GM21825 (cell line): ENCODE results near the gene MGARP.
"Not testable (repeated sequence)": the region's sequence is repeated elsewhere in the genome, so short reads cannot be mapped to it uniquely, and the experiment has no call there.

Experiments used
- ATAC-seq: cut with Tn5 transposase; IDR thresholded peaks from one replicate; pipeline ENCODE4 v1.9.1; 2021; ENCODE audit warnings: mild to moderate bottlenecking, moderate library complexity; ENCODE audit not compliant: unreplicated experiment

Gene MGARP

DNA sequence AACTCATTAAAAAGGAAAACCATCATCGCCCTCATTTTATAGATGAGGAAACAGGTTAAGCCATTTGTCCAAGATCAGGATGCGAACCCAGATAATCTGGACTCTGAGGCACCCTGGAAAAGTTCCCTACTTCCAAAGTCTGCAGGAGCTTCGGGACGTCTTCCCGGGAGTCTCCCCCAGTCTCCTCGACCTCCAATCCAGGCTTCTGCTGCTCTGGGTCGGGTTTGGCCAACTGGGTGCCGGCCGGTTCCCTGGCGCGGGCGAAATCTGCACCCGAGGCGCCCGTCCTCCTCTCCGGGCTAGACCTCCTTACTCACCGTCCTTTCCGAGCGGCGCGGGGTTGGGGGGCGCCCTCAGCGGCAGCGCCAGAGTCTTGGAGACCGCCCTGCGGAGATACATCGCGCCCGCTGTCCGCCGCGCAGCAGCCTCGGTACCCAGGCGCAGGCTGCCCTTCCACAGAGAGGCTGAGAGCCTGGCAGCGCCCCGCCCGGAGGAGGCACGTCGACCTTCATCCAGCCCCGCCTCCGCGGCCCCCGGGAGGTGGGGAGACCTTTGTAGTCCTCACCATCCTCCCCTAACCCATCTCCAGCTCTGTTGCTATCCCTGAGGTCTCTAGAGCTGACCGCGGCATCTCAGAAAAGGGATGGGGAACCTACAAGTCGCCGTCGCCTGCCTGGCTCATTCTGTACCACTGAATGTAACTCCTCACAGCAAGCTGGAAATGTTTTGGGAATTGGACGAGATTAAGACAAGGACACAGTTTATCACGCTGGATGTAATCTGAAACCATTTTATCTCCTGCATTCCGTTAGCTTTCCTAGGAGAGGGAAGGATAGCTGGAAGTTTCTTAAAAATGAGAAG lies at the start of gene MGARP:
Gene MGARP (minus strand): TSS at position 466 of the 861 bp plus-strand sequence. CDS start 67 bp downstream, at position 399.
- no peak for ATAC-seq

DNA sequence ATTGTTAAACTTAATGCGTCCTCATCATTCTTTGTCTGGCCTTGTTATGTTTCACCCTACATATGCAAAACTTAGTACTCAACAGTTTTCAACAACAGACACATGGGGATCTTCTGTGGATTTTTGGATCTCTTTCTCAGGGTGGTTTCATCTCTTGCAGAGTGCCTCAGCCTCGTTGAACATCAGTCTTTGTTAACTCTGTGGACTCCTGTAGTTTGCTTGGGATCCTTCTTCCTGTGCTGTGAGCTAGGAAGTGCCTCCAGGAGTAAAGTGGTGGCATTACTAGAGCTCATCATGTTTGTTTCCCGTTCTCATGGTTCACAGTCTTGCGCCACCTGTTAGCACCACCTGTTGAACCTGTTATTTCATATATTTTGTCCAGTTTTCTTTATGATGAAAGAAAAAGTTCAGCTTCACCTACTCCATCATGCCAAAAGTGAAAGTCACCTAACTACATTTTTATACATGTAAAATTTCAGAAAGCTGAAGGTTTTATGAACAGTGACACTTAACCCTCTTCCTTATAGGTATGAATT lies 49.7 kb upstream of the MGARP start:
- ATAC-seq: no peak

DNA sequence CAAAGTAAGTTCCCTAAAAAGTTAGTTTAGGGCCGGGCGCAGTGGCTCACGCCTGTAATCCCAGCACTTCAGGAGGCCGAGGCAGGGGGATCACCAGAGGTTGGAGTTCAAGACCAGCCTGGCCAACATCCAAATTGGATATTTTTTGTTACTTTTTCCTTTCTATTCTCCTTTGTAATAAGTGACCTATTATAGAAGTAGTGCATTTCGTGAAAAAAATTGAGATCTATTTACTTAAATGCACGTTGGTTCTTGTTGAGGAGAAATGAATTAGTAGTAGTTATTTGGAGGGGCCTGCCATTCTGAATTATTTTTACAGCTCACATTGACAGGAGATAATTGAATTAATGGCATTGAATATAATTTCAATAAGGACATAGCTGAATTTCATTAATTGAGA lies 44.6 kb upstream of the MGARP start:
- ATAC-seq: no peak

DNA sequence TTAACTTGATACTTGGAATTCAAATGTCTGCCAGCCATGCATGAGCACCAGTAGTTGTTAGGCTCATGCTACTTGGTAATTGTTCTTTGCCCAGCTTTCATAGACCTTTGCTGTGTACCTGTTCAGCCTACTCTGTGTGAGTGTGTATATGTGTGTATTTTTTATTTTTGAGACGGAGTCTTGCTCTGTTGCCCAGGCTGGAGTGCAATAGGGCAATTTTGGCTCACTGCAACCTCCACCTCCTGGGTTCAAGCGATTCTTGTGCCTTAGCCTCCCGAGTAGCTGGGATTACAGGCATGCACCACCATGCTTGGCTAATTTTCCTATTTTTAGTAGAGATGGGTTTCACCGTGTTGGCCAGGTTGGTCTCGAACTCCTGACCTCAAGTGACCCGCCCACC lies 42.5 kb upstream of the MGARP start:
- ATAC-seq: not testable (repeated sequence)

DNA sequence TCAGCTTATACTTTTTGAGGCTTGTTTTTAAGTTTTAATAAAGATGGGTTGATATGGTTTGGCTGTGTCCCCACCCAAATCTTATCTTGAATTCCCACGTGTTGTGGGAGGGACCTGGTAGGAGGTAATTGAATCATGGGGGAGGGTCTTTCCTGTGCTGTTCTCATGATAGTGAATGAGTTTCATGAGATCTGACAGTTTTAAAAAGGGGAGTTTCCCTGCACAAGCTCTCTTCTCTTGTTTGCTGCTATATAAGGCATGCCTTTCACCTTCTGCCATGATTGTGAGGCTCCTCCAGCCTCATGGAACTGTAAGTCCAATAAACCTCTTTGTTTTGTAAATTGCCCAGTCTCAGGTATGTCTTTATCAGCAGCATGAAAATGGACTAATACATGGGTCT lies 42.0 kb upstream of the MGARP start:
- not testable (repeated sequence) for ATAC-seq

DNA sequence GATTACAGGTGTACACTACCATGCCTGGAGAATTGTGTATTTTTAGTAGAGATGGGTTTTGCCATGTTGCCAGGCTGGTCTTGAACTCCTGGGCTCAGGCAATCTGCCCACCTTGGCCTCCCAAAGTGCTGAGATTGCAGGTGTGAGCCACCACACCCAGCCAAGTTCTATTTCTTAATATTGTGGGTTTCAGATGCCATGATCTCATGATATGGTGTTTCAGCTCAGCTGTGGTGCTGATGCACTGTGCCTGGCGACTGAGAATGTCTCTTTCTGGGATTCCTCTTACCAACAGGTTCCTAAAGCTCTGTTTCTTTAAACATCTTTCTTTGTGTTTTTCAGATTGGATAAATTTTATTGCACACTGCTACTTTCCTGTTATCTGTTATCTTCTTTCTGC lies 39.5 kb upstream of the MGARP start:
- ATAC-seq: no peak

DNA sequence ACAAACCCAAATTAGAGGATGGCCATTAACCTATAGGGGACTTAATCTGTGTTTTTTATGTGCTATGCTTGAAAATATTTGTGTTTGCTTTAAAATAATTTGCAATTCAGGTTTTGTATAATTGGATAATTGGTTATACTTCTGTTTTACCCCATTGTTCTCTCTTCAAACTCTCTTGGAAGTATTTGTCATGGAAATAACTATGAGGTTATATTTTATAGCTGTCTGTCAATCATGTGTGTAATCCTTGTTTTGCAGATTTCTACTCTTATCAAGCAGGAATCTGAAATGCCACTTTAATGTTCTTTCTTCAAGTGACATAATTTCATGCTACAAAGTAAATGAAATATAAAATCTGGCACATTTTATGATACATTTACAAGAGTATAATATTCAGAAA lies 37.6 kb upstream of the MGARP start:
- no peak for ATAC-seq

DNA sequence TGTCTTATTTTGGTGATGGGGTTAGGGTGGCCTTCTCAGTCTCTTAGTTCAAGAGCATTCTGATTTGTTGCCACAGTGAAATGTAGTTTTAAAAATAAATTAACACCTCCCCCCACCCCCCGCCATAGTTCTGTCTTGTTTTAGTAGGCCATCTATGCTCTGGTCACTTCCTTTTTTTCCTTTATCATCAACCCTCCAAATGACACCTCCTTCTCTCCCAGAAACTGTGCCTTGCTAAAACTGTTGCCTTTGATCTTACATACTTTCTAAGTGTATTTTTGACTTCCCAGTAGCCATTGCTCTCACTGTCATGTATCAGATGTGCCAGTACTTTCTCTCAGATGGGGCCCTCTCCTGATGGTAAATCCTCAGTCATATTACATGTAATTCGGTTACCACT lies 36.7 kb upstream of the MGARP start:
- no peak for ATAC-seq

DNA sequence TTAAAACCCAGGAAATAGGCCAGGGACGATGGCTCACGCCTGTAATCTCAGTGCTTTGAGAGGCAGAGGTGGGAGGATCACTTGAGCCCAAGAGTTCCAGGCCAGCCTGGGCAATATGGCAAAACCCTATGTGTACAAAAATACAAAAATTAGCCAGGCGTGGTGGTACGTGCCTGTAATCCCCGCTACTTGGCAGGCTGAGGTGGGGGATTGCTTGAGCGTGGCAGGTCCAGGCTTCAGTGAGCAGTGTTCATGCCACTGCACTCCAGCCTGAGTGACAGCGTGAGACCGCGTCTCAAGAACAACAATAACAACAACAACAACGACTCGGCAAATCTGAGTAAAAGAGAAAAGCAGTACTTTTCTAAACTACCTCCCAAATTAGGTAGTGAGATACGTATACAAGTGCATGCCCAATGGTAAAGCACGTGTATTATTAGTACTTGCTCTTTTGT lies 35.2 kb upstream of the MGARP start:
- ATAC-seq: peak; percentile 76

DNA sequence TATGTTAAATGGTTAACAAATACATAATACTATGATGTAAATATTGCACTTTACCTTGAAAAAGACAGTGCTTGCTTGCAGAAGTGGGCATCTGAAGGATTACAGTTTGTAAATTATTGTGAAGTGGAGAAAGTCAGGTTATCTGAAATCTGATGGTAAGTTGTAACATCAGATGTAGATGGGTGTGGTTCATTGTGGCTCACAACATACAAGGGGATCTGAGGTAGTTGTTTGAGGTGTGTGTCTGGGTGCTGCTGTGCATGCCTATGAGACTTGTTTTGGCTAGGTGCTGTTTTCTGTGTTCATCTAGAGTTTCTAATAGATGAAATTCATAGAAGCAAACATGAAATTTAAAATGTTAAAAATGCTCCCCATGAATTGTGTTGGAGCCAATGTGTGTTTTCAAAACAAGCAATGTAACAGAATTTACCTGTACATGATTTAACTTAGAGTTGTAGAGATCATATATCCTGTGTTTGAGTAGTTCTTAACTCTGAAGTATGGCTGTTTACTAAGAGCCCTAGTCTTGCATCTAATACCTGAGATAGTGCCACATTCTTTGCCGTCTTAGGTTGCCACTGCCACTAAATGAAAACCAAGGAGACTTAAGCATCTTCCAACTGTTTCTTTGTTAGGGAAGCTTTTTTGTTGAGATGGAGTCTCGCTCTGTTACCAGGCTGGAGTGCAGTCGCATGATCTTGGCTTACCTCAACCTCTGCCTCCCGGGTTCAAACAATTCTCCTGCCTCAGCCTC lies 34.2 kb upstream of the MGARP start:
- ATAC-seq: no peak

DNA sequence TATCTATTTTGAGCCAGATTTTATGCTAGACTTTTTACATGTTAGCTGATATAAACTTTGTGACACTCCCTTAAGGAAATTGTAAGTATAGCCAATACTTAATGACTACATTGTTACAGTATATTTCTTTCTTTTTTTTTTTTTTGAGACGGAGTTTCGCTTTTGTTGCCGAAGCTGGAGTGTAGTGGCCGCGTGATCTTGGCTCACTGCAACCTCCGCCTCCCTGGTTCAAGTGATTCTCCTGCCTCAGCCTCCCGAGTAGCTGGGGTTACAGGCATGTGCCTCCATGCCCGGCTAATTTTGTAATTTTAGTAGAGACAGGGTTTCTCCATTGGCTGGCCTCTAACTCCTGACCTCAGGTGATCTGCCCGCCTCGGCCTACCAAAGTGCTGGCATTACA lies 33.4 kb upstream of the MGARP start:
- ATAC-seq: not testable (repeated sequence)

DNA sequence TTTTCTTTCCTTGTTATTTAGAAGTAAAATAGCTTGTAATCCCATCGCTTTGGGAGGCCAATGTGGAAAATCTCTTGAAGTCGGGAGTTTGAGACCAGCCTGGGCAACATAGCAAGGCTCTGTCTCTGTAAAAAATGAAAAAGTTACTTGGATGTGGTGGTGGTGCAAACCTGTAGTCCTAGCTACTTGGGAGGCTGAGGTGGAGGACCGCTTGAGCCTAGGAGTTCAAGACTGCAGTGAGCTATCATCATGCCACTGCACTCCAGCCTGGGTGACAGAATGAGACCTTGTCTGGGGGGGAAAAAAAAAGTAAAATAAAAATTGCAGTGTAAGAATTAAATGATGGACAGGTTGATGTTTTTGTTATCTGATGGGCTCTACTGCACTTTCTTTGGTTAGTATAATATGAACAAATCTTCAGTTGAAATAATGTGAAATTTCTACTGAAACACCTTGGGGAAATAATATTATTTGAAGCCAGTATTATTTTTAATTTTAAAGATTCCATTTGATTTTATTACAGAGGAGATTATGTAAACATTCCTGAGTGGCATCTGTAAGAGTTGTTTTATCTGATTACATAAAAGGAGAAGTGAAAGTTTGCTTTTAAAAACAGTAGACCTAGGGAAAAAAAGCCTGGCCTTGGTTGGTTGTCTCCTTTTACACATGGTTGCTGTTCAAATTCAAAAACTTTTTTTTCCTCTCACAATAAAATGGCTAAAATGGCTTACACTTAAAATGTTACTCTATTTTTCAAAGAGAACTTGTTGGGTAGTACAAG lies 32.7 kb upstream of the MGARP start:
- no peak for ATAC-seq

DNA sequence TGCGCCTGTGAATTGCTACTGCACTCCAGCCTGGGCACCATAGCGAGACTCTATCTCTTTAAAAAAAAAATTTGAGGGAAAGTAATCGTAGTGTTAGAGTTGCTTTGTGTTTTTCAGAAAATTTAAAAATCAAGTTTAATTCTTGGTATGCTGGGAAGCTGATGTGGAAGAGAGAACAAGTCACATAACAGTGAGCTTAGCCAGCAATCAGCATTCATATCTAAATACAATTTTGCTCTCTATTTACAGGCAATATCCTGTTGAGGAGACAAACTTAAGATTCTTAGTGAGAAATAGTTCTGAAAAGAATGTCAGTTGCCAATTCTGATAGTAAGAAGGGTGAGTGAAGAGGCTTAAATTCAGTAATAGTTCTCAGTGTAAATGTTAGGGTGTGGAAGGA lies 31.9 kb upstream of the MGARP start:
- ATAC-seq: no peak

DNA sequence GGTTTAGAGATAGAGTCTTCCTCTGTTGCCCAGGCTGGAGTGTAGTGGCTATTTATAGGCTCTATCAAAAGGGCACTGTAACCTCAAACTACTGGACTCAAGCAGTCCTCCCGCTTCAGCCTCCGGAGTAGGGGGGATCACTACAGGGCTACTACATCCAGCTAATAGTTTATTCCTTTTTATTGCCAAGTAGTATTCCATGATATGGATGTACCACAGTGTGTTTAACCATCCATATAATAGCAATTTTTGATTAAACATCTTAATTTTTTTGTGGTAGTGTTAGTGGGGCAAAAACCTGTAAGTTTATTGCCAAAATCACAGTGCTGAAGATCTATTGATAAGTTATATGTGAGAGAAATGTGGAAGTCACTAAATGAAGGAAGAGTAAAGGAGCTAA lies 24.9 kb upstream of the MGARP start:
- ATAC-seq: no peak

DNA sequence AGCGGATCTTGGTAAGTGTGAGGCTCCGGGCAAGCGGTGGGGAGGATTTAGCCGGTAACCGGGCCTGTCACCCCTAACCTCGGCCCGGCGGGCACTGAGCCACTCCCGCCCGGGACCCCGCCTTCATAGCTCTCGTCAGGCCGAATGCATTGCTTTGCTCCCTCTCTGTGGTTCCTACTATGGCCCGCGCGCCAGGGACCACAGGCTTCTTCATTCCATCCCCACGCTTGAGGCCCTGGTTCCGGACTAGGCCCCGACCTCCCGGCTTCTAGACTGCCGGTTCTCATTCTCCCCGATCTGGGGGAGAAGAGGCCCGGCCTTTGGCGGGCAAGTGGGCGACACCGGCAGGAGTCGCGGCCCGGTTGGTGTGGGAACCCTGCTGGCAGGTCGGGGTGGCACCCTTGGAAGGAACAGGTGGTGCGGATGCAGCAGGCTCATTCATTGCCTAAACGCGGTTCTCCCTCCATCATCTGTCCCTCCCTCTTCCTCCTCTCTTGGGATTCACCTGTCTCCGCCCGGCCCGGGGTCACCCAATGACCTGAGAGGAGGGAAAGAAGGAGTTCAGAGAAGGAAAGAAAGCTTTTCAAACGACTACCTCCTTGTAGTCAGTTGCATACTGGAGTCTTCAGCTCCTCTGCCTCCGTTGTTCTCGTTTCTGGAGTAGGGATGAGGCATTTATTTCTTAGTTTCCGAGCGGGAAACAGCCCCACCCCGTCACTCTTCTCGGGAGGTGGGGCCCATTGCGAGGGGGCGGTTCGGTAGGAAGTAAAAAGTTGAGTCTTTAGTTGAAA lies 22.0 kb upstream of the MGARP start, which contains the start of gene NDUFC1:
Gene NDUFC1 (minus strand): TSS at position 657 of the 791 bp plus-strand sequence. CDS start 6,679 bp downstream, outside the sequence.
- peak; percentile 44 for ATAC-seq

DNA sequence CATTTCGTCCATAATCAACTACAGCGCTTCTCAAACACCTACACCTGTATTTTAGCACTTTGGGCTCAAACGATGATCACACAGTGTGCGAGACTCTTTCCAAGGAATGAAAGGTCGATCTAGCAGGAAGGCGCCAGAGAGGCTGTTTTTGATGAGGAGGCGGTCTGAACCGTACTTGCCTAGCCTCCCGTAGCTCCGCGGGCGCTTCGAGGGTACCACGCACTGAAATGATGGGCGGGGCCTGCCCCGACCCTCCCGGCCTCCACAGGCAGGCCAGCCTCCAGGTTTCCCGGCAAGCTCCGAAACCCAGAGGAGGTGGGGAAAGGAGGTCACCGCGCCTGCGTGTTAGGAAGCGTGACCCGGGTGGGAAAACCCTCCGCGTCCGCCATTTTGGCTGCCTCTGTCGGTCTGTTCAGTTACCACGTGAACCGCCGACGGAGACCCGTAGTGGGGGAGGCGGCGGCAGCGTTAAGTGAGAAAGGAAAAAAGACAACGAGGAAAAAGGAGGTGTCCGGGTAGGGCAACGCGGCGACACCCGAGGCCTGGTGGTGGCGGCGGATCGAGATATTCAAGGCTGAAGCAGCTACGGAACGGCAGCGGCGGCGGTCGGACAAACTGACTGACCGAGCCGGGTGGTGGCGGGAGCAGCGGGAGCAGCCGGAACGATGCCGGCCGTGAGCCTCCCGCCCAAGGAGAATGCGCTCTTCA lies 21.2 kb upstream of the MGARP start, which contains the start of gene NAA15:
Gene NAA15 (plus strand): TSS at position 393 of the 708 bp plus-strand sequence. CDS start 273 bp downstream, at position 666.
- ATAC-seq: peak; percentile 81

DNA sequence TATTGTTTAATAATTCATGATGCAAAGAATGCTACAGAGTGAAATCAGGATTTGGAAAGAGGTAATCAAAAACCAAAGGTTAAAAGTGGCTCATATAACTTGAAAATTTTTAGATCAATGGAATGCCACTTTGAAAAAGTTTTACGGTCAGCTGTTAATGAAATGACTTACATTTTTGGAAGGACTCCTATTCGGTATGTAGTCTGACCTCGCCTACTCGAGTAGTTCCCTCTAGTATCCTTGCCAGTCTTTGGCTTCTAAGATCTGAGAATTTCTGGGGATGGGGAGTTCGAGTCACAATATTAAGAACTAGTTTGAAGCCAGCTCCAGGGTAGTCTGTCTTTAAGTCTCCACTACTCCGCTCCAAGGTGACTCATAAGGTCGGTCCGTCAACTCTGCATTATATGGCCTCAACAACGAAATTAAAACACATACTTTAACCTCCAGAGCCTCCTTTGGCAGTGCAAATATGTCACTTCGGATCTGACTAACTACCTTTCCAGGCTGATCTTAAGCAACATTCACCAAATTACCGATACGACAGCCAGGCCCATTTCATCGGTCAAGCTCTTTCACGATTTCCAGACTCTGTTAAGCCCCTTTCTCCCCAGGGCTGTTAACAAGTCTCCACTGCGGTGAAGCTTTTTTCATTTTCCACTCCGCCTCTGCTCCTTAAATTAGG lies 20.5 kb upstream of the MGARP start:
- ATAC-seq: peak; percentile 0

DNA sequence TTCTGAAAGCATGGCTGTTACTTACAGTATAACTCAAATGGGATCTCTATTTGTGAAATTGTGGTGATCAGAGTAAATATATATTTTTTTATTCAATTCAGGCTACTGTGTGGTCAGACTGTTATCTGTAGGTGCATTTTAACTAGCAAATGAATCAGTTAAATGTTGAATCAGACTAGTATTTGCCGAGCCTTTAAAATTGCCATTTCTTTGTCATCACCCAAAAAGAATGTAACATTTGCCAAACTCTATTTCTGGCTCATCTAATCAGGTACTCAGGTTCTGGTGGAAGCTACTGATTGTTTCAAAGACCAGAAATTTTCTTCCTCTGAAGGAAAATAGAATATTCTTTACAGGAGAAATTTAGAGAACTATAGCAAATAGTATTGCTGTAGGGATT lies 19.5 kb upstream of the MGARP start:
- ATAC-seq: no peak

DNA sequence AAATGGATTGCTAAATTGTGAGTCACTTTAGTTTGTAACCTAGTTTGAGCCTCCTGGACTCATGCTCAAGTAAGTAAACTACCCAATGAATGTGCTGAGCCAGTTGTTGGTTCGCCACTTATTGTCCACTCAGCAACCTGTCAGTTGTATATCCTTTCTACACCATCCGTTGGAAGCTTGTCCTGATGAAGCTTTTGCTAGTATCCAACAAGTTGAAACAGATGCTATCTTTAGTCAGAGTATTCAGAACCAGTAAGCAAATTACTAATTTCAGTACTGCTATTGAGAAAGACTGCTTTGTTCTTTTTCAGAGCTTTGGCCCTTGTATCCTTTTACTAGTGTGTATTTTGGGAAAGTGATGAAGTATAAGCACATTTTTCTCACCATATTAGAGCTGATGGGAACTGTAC lies 17.0 kb upstream of the MGARP start:
- ATAC-seq: no peak
